HUES48 (cell line): ENCODE results near the gene LRRC45.
A peak's percentile ranks its signal among the peaks of the same experiment; 100 is the strongest.

Source experiments
- H3K27ac ChIP-seq: one replicate; pipeline ENCODE4 v1.7.0; 2013; ENCODE audit warnings: low read depth, low read length, inconsistent platforms
- H3K27me3 ChIP-seq: 2 replicates; pipeline ENCODE4 v1.6.1; 2013; ENCODE audit warnings: mild to moderate bottlenecking, low read length; ENCODE audit not compliant: control insufficient read depth, insufficient read depth
- H3K36me3 ChIP-seq: 2 replicates; pipeline ENCODE4 v1.6.1; 2013; ENCODE audit warnings: low read length; ENCODE audit not compliant: control insufficient read depth, insufficient read depth
- H3K4me1 ChIP-seq: 2 replicates; pipeline ENCODE4 v1.6.1; 2013; ENCODE audit warnings: mild to moderate bottlenecking, low read length; ENCODE audit not compliant: control insufficient read depth, insufficient read depth
- H3K4me3 ChIP-seq: 2 replicates; pipeline ENCODE4 v1.5.1; 2013; ENCODE audit warnings: mild to moderate bottlenecking, low read depth, low read length
- H3K9ac ChIP-seq: 2 replicates; pipeline ENCODE4 v1.6.1; 2013; ENCODE audit warnings: mild to moderate bottlenecking, low read depth, low read length, moderate library complexity
- H3K9me3 ChIP-seq: 2 replicates; pipeline ENCODE4 v1.6.1; 2013; ENCODE audit warnings: low read length; ENCODE audit not compliant: control insufficient read depth, insufficient read depth

LRRC45 gene

GRCh38 chr17:82016875-82017459, 6.1 kb upstream of the LRRC45 start:
- Histone ChIP-seq H3K36me3 (peaks cover 10% of the 10 kb centered on the region), H3K27ac (no peak overlapping the region), H3K9ac (no peak overlapping the region), H3K4me1 (0 out of 2 replicates have a peak, but pooled peaks cover 5% of the 10 kb centered on the region), H3K27me3 (no peaks in the 10 kb centered on the region), H3K4me3 (no peak overlapping the region), H3K9me3 (no peaks in the 10 kb centered on the region)

- Histone ChIP-seq H3K27me3 (no peaks in the 10 kb centered on the region), H3K9me3 (no peaks in the 10 kb centered on the region), H3K27ac (no peak overlapping the region), H3K4me1 (0 out of 2 replicates have a peak, but pooled peaks cover 5% of the 10 kb centered on the region), H3K9ac (no peak overlapping the region), H3K36me3 (peaks cover 10% of the 10 kb centered on the region), H3K4me3 (no peak overlapping the region)
Observed at GRCh38 chr17:82017612-82018151, 5.4 kb upstream of the LRRC45 start.

DNA sequence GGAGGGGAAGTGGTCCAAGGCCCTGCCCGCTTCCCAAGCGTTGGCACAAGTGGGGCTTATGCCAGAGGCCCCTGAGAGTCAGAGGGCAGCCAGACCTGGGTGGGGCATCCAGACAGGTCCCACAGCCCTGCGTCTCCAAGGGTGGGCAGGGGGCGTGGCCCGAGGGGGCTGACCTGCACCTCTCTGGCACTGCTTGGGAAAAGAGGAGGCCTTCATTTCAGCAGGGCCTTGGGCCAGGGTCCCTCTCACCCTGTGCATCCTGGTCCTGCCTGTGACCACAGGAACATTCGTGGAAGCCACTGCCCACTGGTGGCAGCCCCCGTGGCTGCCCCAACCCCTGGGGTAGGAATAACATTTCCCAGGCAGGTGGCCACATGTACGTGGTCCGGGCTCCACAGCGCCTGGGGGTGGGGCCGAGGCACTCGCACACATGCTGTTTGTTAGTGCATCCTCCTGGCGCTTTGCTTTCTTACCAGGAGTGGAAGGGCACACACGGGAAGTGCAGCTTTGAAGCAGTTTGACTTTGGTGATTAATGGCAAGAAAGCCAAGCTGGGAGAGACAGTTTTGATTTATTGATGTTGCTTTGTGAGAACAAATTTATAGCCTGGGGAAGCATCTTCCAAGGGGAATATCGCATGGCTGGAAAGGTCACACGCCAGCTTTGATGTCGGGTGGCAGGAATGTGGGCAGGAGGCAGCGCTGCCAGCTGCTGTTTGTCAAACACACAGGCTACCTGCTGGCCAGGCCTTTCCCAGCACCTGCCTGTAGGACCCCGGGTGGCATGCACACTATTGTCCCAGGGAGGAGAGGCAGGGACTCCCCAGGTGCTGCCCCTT, 4.7 kb upstream of the LRRC45 start:
- Histone ChIP-seq H3K27me3 (no peaks in the 10 kb centered on the region), H3K9me3 (no peaks in the 10 kb centered on the region), H3K9ac (no peak overlapping the region), H3K27ac (no peak overlapping the region), H3K4me1 (0 out of 2 replicates have a peak, but pooled peaks cover 5% of the 10 kb centered on the region), H3K36me3 (peaks cover 10% of the 10 kb centered on the region), H3K4me3 (no peak overlapping the region)

- Histone ChIP-seq H3K27ac (no peak overlapping the region), H3K9ac (no peak overlapping the region), H3K4me3 (no peak overlapping the region), H3K9me3 (no peaks in the 10 kb centered on the region), H3K27me3 (no peaks in the 10 kb centered on the region), H3K4me1 (0 out of 2 replicates have a peak, but pooled peaks cover 5% of the 10 kb centered on the region), H3K36me3 (peaks cover 10% of the 10 kb centered on the region)
Observed at GRCh38 chr17:82018989-82019689, 4.0 kb upstream of the LRRC45 start.

GRCh38 chr17:82019690-82020571, 3.2 kb upstream of the LRRC45 start:
- Histone ChIP-seq H3K36me3 (peaks cover 10% of the 10 kb centered on the region), H3K9ac (no peak overlapping the region)

DNA sequence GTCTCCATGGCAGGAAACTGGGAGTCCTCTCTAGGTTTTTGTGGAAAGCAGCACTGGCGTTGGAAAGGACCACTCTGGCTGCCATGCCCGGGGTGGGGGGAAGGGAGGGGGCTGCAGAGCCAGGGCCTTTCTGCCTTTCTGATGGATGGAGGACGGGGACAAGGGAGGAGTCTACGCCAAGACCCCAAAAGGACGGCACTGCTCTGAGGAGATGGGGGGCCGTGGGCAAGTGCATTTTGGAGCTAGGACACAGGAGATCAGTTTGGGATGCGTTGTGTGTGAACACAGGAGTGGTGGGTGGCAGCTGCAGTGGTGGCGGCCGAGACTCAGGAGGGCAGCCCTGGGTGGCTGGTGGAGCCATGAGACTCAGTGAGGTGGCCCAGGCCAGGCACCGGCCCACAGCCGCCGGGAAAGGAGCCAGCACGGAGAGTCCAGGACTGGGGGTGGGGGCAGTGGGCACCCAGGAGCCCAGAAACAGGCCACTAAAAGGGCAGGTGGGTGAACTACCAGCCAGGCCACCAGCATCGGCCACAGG, 2.5 kb upstream of the LRRC45 start:
- H3K9ac ChIP-seq: no peak overlapping the region
- no peaks in the 10 kb centered on the region for H3K27me3 ChIP-seq
- no peak overlapping the region for H3K27ac ChIP-seq
- 0 out of 2 replicates have a peak, but pooled peaks cover 5% of the 10 kb centered on the region for H3K4me1 ChIP-seq
- H3K36me3 ChIP-seq: peaks cover 10% of the 10 kb centered on the region
- no peak overlapping the region for H3K4me3 ChIP-seq
- no peaks in the 10 kb centered on the region for H3K9me3 ChIP-seq

More at GRCh38 chr17:82019690-82020571, 3.2 kb upstream of the LRRC45 start:
- Histone ChIP-seq H3K9me3 (no peaks in the 10 kb centered on the region), H3K27ac (no peak overlapping the region), H3K4me3 (no peak overlapping the region), H3K27me3 (no peaks in the 10 kb centered on the region), H3K4me1 (0 out of 2 replicates have a peak, but pooled peaks cover 5% of the 10 kb centered on the region)

DNA sequence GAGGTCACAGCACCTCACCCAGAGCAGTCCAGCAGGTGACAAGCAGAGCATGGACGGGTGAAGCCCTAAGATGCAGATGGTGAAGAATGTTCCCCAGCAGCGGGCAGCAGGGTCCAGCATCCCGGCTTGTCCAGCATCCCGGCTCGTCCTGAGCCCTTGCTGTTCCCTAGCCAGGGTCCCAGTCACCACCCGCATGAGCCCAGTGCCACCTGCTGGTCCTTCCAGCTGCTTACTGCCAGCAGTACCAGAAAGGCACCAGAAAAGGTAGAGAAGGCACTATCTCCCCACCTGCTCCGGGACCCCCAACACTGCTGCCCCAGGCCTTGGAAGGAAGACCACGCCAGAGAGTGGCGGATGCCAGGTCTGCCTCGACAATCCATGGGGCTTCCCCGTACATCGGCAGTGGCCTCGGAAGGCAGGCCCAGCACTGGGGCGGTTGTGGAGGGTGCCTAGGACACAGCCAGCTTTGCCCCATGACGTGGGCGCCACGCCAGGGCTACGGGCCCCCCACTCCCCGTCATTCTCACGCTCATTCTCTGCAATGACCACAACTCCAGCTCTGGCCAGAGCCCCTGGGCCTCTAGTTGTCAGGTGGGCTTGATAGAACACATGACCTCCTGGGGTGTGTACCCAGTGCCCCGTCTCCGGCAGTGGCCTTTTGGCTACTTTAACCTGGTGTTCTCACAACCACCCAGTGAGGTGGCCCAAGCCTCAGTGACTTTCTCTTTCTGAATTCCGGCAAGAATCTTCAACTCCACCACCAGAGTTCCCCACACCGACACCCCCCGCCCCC, 1.8 kb upstream of the LRRC45 start:
- 0 out of 2 replicates have a peak, but pooled peaks cover 5% of the 10 kb centered on the region for H3K4me1 ChIP-seq
- H3K27ac ChIP-seq: no peak overlapping the region
- no peaks in the 10 kb centered on the region for H3K27me3 ChIP-seq
- H3K4me3 ChIP-seq: peak overlapping the region; percentile 95; the same call in 1 of the 2 replicates
- H3K9ac ChIP-seq: no peak overlapping the region
- H3K36me3 ChIP-seq: peaks cover 10% of the 10 kb centered on the region
- H3K9me3 ChIP-seq: no peaks in the 10 kb centered on the region

GRCh38 chr17:82021900-82022309, 1.2 kb upstream of the LRRC45 start:
- Histone ChIP-seq H3K4me3 (peak overlapping the region; percentile 95), H3K27ac (no peak overlapping the region), H3K4me1 (0 out of 2 replicates have a peak, but pooled peaks cover 5% of the 10 kb centered on the region), H3K27me3 (no peaks in the 10 kb centered on the region), H3K9ac (peak overlapping the region; percentile 85), H3K36me3 (peaks cover 13% of the 10 kb centered on the region), H3K9me3 (no peaks in the 10 kb centered on the region)

DNA sequence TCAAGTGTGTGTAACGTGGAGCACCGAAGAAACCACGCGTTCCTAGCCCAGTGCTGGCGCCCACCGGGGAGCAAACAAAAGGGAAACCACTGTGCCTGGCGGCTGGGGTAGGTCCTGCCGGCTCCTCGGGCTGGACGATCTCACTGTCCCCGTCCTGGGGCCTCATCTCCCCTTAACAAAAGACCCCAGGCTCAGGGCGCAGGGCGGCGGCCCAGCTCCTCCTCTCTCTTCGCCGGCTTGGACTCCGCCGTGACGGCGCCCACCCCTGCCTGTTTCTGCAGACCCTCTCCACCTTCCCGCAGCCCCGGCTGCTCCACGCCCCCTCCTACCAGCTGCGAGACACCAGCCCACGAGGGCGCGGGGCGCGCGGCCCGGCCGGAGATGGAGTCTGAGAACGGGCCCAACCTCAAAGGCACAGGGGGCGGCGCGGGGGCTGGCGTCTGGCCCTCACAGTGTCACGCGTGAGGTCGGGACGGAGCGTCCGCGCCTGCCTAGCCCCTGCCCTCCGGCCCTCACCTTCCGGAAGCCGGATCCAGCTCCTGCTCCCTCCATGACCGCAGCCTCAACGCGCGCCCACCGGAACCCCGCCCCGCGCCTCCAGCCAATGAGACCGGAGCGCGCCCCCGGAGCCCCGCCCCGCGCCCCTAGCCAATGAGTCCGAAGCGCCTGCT, 660 bp upstream of the LRRC45 start, which contains the start of gene CENPX:
TSS of gene CENPX (minus strand) at position 569 of the 671 bp plus-strand sequence. CDS start at position 552, 17 bp downstream.
- Histone ChIP-seq H3K4me1 (0 out of 2 replicates have a peak, but pooled peaks cover 5% of the 10 kb centered on the region), H3K27me3 (no peaks in the 10 kb centered on the region), H3K9ac (peak within 1 kb of the TSS; percentile 85), H3K9me3 (no peaks in the 10 kb centered on the region), H3K4me3 (peak within 1 kb of the TSS; percentile 95), H3K27ac (peak within 1 kb of the TSS; percentile 35), H3K36me3 (peaks cover 18% of the 10 kb centered on the region)
